Activated T-cell treated with anti-CD3 and anti-CD28 coated beads for 48 hours (primary cell): ENCODE results near the gene BAG2.

Experiments used
- DNase-seq: peaks from one replicate; pipeline ENCODE4 v3.0.0-alpha.2; 2020; ENCODE audit warnings: low read depth

BAG2 gene

DNA sequence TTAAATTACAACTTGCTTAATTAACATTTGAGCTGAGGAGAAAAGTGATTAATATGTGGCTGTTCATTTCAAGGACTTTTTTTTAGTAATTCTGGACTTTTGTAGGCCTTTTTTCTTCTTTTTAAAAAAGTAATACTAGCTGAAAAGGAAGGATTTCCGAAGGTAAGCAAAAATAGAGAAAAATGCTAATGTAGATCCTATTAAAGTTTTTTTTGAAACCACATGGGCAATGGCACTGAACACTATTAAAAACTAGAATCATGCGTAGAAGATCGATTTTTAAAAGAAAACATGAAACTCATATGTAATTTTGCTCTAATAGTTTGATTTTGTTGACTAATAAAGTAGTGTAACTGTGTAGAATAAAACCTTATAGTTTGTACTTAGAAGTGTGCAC, 2.4 kb downstream of the BAG2 start:
- no peak for DNase-seq

DNA sequence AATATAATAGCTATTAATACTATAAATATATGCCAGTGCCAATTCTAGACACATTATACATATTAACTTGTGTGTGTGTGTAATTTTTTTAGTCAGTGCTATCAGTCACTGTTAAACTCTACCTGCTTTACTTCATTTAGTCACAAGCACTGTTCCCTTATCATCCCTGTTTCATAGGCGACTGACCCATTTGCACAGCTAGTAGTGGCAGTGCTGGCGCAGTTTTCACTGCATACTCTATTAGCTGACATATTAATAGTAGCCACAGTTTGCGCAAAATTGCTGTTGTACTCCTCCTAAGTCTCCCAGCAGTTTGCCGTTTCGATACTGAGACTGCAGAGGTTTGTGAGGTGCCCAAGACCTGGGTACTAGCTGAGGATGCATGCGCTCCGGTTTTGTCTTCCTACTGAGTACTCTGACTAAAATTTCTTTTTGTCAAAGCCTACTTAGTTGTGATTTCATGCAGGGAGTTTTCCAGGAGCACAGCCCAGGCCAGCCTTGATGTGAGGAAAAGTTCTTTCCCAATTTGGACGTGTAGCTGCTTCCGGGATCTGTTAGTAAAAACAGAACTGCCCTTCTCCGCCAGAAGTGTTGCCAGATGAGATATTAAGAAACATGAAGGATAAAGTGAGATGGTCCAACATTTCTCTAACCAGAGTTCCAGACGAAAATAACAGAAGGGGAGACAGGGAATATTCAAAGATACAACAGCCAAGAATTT, 5.6 kb downstream of the BAG2 start:
- DNase-seq = no peak

DNA sequence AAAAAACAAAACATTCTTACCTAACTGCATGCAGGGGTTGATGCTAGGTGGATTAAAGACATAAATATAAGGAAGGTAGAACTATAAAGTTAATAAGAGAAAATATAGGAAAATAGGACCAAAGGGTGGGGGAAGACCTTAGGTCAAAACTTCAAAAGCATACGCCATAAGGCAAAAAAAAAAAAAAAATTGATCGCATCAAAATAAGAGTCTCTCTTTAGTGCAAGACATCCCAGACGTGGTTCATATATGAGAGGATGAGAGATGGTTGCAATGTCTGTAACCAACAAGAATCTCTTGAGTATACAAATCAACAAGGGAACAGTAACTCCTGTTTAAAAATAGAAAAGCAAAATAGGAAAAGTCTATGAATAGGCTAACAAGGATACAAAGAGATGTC, 8.5 kb downstream of the BAG2 start:
- no peak for DNase-seq

DNA sequence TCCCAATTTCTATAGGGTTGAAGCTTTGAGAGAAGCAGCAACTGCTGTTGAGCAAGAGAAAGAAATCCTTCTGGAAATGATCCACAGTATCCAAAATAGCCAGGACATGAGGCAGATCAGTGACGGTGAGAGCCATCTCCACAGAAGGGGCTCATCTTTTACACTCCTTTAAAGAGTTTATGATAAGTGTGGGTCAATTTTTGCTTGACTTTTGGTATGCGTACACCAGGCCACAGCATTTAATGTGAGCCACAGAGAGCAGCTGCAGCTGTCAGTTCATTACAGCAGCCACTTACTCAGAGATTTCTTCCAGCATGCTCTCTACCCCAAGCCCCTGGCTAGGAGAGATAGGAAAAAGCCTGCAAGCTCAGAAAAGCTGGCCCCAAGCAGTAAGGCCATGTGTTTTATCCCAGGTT, 9.9 kb downstream of the BAG2 start:
- no peak for DNase-seq

DNA sequence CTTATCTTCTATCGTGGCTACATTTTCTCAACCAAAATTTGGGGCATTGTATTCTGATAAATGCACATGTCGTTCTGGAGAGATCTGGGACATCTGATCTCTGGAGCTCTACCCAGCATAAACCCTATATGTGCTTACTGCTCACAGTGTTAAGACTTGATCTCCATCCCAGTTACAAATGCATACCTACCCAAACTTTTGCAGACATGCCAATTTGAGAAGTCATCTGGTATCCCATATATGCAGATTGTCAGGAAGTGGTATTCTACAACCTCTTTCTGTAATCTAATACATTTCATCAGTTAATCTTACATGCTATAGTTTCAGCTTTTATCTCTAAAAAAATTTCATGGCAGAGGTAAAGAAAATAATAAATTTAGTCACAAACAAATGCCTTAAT, 11.2 kb downstream of the BAG2 start:
- DNase-seq = no peak

DNA sequence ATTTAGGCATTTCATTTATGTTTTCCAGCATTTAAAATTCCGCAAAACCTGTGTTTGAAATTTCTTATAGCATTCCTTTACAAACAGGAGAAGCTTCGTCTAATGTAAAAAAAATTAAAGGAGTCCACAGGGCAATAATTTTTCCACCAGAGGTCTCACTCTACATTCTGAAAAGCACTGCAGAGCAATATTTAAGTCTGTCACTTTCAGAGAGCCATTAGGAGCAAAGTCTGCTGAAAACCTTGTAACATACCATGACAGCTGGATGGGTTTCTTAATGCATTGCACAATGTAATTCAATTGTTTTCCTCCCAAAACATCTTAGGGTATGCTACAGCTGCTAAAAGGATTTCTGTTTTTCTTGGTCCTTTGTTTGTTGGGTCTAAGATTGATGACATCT, 18.0 kb downstream of the BAG2 start:
- DNase-seq = no peak

DNA sequence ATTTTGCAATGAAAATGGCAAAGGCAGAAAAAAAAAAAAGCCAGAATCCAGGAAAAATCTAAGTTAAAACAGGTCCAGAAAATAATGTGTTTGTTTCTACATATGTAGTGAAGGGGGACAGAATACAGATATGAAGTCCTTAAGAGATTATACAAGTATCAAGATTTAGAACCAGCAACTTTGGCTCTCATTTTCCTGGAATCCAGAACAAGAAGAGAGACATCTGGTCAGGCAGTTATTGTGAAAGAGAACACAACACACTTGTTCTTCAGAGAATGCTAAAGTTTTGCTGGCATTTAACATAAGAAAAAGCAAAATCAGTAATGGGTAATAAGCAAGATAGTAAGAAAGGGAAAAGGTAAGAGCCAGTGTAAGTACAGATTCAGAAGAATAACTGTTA, 21.1 kb downstream of the BAG2 start:
- DNase-seq = no peak

DNA sequence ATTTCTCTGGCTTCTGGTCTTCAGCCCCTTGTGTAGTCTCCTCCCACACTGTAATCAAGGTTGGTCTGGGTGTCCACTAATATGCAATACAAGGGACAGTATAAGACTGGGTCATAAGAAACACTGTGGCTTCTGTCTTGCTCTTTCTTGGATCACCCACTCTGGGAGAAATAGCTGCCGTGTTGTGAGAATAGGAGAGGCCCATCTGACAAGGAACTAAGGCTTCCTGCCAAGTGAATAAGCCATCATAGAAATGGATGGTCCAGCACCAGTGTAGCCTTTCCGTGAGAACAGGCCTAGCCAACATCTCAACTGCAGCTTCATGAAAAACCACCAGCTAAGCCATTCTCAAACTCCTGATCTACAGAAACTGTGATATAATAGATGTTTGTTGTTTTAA, 23.3 kb downstream of the BAG2 start:
- no peak for DNase-seq

DNA sequence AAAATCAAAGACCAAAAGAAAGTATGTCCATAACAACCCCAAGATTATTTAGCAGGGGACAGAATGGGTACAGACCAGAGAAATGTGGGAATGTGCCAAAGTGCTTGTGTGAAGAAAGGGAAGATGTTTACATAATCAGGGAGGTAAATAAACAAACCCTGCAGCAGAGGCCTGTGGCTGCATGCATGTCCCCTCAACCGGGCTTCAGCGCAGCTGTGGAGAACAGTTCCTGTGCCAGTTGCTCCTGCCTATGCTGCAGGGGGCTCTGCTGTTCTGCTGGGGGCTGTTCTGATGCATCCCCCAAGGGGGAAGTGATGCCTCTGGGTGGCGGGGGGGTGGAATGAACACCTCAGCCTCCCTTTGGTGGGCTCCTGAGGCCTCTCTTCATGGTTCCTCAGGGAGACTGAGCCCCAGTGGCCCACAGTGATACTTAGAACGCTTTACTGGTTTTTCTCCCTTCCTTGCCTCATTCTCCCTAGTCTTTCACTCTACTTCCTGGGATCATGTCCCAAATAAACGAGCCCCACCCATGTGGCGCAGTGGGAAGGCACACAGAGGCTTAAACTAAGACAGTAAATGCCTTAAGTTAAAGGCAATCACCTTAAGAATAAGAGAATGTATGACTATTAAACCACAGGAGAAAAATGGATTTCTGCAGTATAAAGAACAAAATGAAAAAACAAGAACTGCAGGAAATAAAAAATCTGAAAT, 27.0 kb downstream of the BAG2 start:
- DNase-seq = no peak

DNA sequence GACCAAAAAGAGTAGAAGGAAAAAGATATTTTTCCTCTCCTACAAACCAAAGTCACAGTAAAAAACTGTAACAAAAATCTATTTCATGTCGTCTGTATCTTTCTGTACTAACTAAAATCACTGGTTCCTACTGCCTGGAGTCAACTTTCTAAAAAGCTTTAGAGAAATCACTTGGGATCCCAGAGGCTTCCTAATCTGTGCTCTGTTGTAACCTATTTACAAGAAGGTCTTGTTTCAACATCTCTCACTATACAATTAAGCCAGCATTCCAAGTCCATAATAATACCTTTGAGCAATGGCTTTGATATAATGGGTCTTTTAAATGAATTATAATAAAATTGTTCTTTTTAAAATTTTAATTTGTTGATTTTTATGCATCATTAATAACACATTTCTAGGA, 29.6 kb downstream of the BAG2 start:
- DNase-seq = no peak

DNA sequence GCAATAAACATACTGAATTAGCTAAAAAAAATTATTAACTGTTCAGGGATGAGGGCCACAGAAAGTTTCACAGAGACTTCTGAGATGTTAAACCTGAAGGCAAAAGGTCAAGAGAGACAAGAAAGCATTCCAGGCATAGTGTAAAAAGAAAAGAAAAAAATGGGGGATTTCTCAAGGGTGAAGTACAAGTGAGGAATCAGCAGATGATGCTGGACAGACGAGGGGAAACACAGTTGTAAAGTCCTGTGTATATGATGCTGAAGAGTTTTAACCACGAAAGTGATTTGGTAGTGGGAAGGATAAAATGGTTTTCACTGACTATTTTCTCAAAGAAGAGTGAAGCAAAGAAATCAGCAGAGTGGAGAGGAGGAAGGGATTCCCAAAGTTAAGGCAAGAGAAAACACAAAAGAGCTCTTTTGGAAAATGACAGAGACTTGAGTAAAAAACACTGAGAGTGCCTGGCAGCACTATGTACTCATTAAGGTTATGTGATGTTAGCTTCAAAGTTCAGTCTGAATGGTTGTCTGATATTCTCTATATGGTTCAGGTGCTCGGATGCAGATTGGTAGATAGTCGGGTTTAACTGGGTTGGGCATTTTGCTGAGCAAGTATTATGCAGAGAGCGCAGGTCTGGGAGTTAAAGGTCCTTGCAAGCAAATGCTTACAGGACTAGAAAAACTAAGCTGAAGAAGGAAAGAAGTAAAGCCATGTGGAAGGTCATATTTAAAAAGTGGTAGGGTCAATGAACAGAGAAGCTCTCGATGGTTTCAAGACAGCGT, 33.6 kb downstream of the BAG2 start:
- no peak for DNase-seq

DNA sequence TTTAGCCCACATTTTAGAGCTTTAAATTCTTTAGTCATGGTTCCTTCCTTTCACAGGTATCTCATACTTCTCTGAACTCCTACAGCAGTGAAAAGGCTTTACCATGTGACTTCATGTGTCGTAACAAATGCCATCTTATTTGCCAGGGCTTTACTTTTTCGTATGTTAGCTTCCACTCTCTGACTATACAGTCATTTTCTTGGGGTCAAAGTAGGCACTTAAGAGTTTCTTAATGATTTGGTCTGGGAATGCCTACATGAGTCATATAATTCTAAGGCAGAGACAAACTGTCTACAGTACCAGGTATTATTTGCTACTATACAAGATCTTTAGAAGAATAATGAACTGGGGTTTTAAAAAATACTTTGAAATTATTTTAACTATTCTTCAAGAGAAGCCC, 35.0 kb downstream of the BAG2 start:
- no peak for DNase-seq

DNA sequence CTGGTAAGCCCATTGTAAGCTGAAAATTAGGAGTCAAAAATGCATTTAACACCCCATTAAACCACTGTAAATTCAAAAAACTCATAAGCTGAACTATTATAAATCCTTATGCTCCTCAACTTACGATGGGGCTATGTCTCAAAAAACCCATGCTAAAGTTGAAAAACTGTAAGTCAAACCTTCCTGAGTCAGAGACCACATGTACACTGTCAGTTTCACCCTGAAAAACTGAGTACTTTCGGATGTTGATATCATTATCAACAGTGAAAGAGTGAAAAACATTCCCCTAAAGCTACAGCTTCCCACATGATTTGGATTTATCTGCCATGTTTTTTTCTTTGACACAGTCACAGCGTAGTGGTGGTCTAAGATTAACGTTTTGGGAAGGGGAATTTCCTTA, 35.7 kb downstream of the BAG2 start:
- no peak for DNase-seq

DNA sequence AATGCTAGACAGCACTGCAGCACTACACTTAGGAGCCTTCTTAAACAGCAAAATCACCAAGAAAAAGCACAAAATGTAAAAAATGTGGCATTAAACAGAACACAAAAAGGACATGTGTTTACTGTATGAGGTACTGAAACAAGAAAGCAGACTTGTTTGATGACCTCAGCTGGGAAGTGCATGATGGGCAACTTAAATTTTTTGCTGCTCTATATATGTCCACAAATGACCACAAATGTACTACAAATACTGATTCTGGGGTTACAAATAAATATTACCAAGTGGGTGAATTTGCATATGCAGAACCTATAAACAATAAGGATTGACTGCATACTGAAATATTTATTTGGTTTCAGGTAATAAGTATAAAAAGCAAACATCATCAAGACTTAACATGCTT, 36.9 kb downstream of the BAG2 start:
- no peak for DNase-seq

DNA sequence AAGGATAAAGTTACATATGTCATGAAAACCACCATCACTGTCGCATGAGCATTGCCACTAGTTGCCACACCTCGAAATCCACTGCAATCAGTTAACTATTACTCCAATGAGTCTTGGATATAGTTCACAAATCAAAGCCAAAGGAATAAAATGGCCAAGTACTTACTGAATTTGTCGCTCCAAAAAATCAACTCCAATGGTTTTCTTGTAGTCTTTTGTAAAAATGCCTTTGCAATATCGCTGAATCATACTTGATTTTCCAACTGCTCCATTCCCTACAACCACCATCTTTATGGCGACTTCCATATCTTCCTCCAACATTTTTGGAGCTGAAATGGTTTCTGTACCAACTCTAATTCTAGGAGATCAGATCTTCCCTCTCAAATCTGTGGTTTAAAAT, 37.9 kb downstream of the BAG2 start:
- DNase-seq = no peak

DNA sequence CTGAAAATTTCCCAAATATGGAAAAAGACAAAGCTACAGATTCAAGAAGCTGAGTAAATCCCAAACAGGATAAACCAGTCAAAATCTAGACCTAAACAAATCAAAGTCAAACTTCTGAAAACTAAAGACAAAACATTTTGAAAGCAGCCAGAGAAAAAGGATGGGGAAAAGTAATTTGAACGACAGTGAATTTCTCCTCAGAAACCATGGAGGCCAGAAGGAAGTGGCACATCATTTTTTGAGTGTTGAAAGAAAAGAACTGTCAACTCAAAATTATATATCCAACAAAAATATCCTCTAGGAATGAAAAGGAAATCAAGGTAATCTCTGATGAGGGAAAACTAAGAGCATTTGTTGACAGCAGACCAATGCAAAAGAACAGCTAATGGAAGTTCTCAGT, 43.1 kb downstream of the BAG2 start:
- no peak for DNase-seq

DNA sequence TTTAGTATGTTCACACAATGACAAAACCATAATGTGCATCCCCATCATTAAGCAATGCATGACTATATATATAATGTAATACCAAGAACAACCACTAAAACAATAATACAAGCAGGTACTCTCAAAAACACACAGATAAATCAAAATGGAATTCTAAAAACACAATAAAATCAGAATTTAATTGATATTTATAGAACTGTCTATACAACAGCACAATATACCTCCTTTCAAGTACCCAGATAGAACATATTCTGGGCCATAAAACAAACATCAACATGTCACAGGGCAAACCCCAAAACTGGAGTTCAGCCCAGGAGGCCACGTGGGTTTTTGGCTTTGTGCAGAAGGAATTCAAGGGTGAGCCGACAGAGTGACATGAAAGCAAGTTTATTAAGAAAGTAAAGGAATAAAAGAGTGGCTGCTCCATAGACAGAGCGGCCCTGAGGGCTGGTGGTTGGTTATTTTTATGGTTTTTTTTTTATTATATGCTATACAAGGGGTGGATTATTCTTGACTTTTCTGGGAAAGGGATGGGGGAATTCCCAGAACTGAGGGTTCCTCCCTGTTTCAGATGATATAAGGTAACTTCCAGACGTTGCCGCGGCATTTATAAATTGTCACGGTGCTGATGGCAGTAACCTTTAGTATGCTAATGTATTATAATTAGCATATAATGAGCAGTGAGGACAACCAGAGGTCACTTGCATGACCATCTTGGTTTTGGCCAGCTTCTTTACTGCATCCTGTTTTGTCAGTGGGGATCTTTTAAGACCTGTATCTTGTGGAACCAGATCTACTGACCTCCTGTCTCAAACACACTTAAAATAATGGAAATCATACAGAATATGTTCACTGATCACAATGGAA, 44.3 kb downstream of the BAG2 start:
- no peak for DNase-seq

DNA sequence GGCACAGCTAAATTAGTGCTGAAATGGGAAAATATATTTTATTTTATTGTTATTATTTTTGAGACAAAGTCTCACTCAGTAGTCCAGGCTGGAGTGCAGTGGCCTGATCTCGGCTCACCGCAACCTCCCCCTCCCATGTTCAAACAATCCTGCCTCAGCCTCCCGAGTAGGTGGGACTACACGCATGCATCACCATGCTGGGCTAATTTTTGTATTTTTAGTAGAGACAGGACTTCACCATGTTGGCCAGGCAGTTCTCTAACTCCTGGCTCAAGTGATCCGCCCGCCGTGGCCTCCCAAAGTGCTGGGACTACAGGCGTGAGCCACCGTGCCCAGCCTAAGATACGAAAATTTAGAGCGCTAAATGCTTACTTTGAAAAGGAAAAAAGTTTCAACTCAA, 45.1 kb downstream of the BAG2 start:
- no peak for DNase-seq

DNA sequence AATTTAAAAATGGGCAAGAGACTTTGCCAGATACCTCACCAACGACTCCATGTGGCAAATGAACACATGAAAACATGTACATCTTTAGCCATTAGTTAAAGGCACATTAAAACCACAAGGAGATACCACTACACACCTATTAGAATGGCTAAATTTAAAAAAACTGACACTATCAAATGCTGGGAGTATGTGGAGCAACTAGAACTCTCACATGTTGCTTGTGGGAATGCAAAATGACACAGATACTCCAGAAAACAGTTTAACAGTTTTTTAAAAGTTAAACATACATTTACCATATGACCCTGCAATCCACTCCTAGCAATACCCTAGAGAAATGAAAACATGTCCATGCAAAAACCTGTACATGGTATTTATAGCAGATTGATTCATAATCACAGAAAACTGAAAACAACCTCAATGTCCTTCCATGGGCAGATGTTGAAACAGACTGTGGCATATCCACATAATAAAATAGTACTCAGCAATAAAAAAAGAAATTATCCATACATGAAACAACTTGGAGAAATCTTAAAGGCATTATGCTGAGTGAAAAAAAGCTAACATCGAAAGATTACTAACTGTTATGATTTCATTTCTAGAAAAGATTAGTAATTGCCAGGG, 48.1 kb downstream of the BAG2 start:
- DNase-seq = no peak

DNA sequence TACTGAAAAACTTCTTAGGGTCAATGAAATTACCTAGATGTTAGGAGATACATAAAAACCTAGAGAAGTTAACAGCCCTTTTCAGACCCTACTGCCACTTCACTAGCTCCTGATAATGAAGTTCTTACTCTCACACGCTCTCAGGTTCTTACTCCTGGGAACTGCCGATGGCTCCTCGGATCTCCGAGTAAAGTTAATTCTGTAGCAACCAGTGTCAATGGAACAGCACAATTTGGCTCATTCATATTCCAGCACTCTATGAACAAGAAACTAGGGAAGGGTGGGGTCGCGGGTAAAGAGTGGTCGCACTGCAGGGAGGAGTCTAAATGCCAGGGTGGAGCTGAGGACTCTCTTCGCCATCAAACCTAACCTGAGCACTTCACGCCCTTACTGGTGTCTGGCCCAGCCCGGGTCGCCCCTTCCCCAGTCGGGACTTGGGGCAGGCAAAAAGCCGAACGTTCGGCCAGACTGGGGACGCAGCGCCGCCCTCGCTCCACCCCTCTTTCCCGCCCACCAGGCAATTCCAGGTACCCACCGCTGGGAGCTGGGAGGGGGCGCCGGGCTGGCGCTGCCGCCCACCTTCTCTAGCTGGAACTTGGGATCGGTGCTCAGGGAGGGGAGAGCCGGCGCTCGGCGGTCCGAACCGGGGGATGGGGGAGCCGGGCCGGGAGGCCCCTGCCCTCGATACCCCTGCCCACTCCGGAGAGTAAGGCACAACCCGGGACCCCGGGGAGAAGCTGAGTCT, 49.2 kb downstream of the BAG2 start:
- DNase-seq = peak; percentile 27
